Vagina (tissue), 2 donors: Measurements from ENCODE around the gene PIK3CB.

Experiments
- CTCF ChIP-seq, 3 experiments: fragments of 450-650 bp in 2 of 3; fragments of 200-600 bp in 1 of 3; sonication (generic) in 1 of 3; IDR thresholded peaks; one replicate each; pipeline ENCODE4 v1.5.1; 2017 to 2019; ENCODE audit warnings: antibody characterized with exemption in 3 of 3, mild to moderate bottlenecking in 2 of 3, moderate library complexity in 2 of 3
- POLR2A ChIP-seq, 2 donors: fragments of 450-650 bp; IDR thresholded peaks; one replicate each; pipeline ENCODE4 v1.6.1; 2017; ENCODE audit warnings: antibody characterized with exemption in 2 of 2, mild to moderate bottlenecking in 2 of 2, moderate library complexity in 2 of 2

- no peak for TF ChIP-seq CTCF (IDR thresholded peaks at IDR 0.05)
- TF ChIP-seq POLR2A (IDR thresholded peaks at IDR 0.05): no peak
Measured at GRCh38 chr3:138624518-138624917, 210.2 kb downstream of the PIK3CB start.
